ENCODE results near the gene HCN4. TPM values are rescaled to one million over a fixed set of nuclear protein-coding genes. Genes with fewer than 3 reads are reported as not detected.
"Not testable (repeated sequence)": the region's sequence is repeated elsewhere in the genome, so short reads cannot be mapped to it uniquely, and the experiment has no call there.

HCN4 gene
- not detected for total RNA-seq
- polyA plus RNA-seq, result not detected

GRCh38 chr15:73368301-73369136 is at the start of gene HCN4:
Gene HCN4 (minus strand): TSS chr15:73368958. CDS start chr15:73368270, 688 bp downstream.
- peaks cover 14% of the 10 kb centered on the region for H3K27me3 ChIP-seq (ENCODE audit: insufficient read depth, low read length)
- CTCF ChIA-PET (ENCODE audit: partially characterized antibody), result no interaction called here
- H3K4me1 Mint-ChIP-seq, result peaks cover 0 to 5% (median 0%) of the 10 kb centered on the region in 4 donors

DNA sequence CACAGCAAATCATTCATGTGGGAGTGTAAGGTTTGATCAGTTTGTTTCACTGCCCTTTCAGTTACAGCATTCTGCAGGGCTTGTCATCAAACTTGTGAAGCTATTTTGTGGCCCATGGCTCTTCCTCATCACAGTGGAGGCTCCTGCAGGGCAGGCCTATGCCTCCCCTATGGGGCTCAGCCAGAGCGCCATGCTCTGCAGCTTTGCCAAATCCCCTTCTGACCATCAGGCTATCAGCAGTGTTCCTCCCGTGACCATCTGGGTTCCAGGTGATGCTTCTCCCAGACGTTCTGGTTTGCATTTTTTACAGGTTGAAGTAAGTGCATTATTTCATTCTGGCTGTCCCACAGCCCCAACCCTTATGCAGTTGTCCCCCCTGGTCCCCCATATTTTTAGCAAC is 46.1 kb upstream of the HCN4 start:
- Mint-ChIP-seq H3K27me3 (peaks cover 0 to 6% of the 10 kb centered on the region in 2 donors), H3K4me1 (no peaks in the 10 kb centered on the region), H3K9me3 (peaks cover 0 to 2% (median 0%) of the 10 kb centered on the region in 8 donors), H3K27ac (no peak overlapping the region), H3K4me3 (no peak overlapping the region), H3K36me3 (no peaks in the 10 kb centered on the region)
- ChIA-PET CTCF (ENCODE audit: partially characterized antibody) (no interaction called here), POLR2A (ENCODE audit: partially characterized antibody) (no interaction called here)
- H3K9me3 ChIP-seq (ENCODE audit: control insufficient read depth in 1 of 2, low read length in 2 of 2), result no peaks in the 10 kb centered on the region
- intact Hi-C loops (cut with micrococcal nuclease), result no loop called here
- H3K27me3 ChIP-seq (ENCODE audit: insufficient read depth, low read length), result no peaks in the 10 kb centered on the region
- no peak overlapping the region for H3K27ac ChIP-seq (ENCODE audit: low read depth, low read length)
- H3K4me1 ChIP-seq (ENCODE audit: insufficient read depth, low read length), result no peaks in the 10 kb centered on the region
- H3K4me3 ChIP-seq (ENCODE audit: low read length in 2 of 2), result no peak overlapping the region
- H3K36me3 ChIP-seq (ENCODE audit: insufficient read depth, low read length), result no peaks in the 10 kb centered on the region
- DNase-seq, result no peak

More at GRCh38 chr15:73368301-73369136, at the start of gene HCN4:
- Histone ChIP-seq H3K27ac (ENCODE audit: low read depth, low read length) (no peak within 1 kb of the TSS), H3K4me3 (ENCODE audit: low read length in 2 of 2) (no peak within 1 kb of the TSS), H3K9me3 (ENCODE audit: control insufficient read depth in 1 of 2, low read length in 2 of 2) (no peaks in the 10 kb centered on the region), H3K36me3 (ENCODE audit: insufficient read depth, low read length) (no peaks in the 10 kb centered on the region), H3K4me1 (ENCODE audit: insufficient read depth, low read length) (no peaks in the 10 kb centered on the region)
- H3K27ac Mint-ChIP-seq, result no peak within 1 kb of the TSS
- no peaks in the 10 kb centered on the region for H3K36me3 Mint-ChIP-seq
- POLR2A ChIA-PET (ENCODE audit: partially characterized antibody), result no interaction called here
- H3K27me3 Mint-ChIP-seq, result peaks cover 37 to 39% of the 10 kb centered on the region in 2 donors
- no peak within 1 kb of the TSS for H3K4me3 Mint-ChIP-seq
- intact Hi-C loops (cut with micrococcal nuclease), result no loop called here
- H3K9me3 Mint-ChIP-seq, result no peaks in the 10 kb centered on the region
- DNase-seq, result no peak

GRCh38 chr15:73403171-73403570 is 34.4 kb upstream of the HCN4 start:
- Histone ChIP-seq H3K4me3 (ENCODE audit: low read length in 2 of 2) (no peak overlapping the region), H3K27ac (ENCODE audit: low read depth, low read length) (no peak overlapping the region), H3K9me3 (ENCODE audit: control insufficient read depth in 1 of 2, low read length in 2 of 2) (no peaks in the 10 kb centered on the region), H3K27me3 (ENCODE audit: insufficient read depth, low read length) (no peaks in the 10 kb centered on the region), H3K4me1 (ENCODE audit: insufficient read depth, low read length) (no peaks in the 10 kb centered on the region), H3K36me3 (ENCODE audit: insufficient read depth, low read length) (no peaks in the 10 kb centered on the region)
- H3K4me1 Mint-ChIP-seq, result no peaks in the 10 kb centered on the region
- H3K9me3 Mint-ChIP-seq, result peaks cover 0 to 4% (median 0%) of the 10 kb centered on the region in 8 donors
- H3K36me3 Mint-ChIP-seq, result no peaks in the 10 kb centered on the region
- ChIA-PET POLR2A (ENCODE audit: partially characterized antibody) (no interaction called here), CTCF (ENCODE audit: partially characterized antibody) (no interaction called here)
- H3K27me3 Mint-ChIP-seq, result peaks cover 2 to 4% of the 10 kb centered on the region in 2 donors
- no peak overlapping the region for H3K27ac Mint-ChIP-seq
- H3K4me3 Mint-ChIP-seq, result no peak overlapping the region
- DNase-seq, result no peak
- intact Hi-C loops (cut with micrococcal nuclease), result no loop called here

DNA sequence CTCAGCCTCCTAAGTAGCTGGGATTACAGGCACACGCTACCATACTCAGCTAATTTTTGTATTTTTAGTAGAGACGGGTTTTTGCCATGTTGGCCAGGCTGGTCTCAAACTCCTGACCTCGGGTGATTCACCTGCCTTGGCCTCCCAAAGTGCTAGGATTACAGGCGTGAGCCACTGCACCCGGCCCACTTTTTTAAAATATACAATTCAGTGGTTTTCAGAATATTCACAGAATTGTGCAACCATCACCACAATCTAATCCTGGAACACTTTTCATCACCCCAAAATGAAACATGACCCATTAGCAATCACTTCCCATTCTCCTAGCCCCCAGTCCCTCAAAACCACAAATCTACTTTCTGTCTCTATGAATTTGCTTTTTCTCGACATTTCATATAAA is 31.5 kb upstream of the HCN4 start:
- CTCF ChIA-PET (ENCODE audit: partially characterized antibody), result interaction anchor here (0.6 kb wide), 1 partner anchor 1965 kb away, joined by 3 read pairs; no protein-coding TSS in a partner anchor
- H3K9me3 ChIP-seq (ENCODE audit: control insufficient read depth in 1 of 2, low read length in 2 of 2); POLR2A ChIA-PET (ENCODE audit: partially characterized antibody); H3K27ac ChIP-seq (ENCODE audit: low read depth, low read length); intact Hi-C loops (cut with micrococcal nuclease); H3K36me3 Mint-ChIP-seq; H3K36me3 ChIP-seq (ENCODE audit: insufficient read depth, low read length); H3K4me1 ChIP-seq (ENCODE audit: insufficient read depth, low read length); H3K4me1 Mint-ChIP-seq; H3K9me3 Mint-ChIP-seq; H3K27me3 ChIP-seq (ENCODE audit: insufficient read depth, low read length); H3K4me3 Mint-ChIP-seq; H3K4me3 ChIP-seq (ENCODE audit: low read length in 2 of 2); H3K27ac Mint-ChIP-seq; DNase-seq: not testable (repeated sequence)
- H3K27me3 Mint-ChIP-seq, result peaks cover 5 to 10% of the 10 kb centered on the region in 2 donors

GRCh38 chr15:73398861-73399260 is 30.1 kb upstream of the HCN4 start:
- Histone ChIP-seq H3K27me3 (ENCODE audit: insufficient read depth, low read length) (no peaks in the 10 kb centered on the region), H3K9me3 (ENCODE audit: control insufficient read depth in 1 of 2, low read length in 2 of 2) (no peaks in the 10 kb centered on the region), H3K4me3 (ENCODE audit: low read length in 2 of 2) (no peak overlapping the region), H3K4me1 (ENCODE audit: insufficient read depth, low read length) (no peaks in the 10 kb centered on the region), H3K27ac (ENCODE audit: low read depth, low read length) (no peak overlapping the region), H3K36me3 (ENCODE audit: insufficient read depth, low read length) (no peaks in the 10 kb centered on the region)
- no peaks in the 10 kb centered on the region for H3K36me3 Mint-ChIP-seq
- H3K27ac Mint-ChIP-seq, result no peak overlapping the region
- intact Hi-C loops (cut with micrococcal nuclease), result no loop called here
- H3K4me1 Mint-ChIP-seq, result no peaks in the 10 kb centered on the region
- H3K4me3 Mint-ChIP-seq, result no peak overlapping the region
- ChIA-PET POLR2A (ENCODE audit: partially characterized antibody) (no interaction called here), CTCF (ENCODE audit: partially characterized antibody) (interaction anchor here (0.9 kb wide), 1 partner anchor 13 kb away, joined by 3 read pairs; no protein-coding TSS in a partner anchor)
- no peaks in the 10 kb centered on the region for H3K9me3 Mint-ChIP-seq
- peaks cover 7 to 13% of the 10 kb centered on the region in 2 donors for H3K27me3 Mint-ChIP-seq
- no peak for DNase-seq

- Histone ChIP-seq H3K36me3 (ENCODE audit: insufficient read depth, low read length) (no peaks in the 10 kb centered on the region), H3K4me3 (ENCODE audit: low read length in 2 of 2) (no peak overlapping the region), H3K27ac (ENCODE audit: low read depth, low read length) (no peak overlapping the region), H3K9me3 (ENCODE audit: control insufficient read depth in 1 of 2, low read length in 2 of 2) (no peaks in the 10 kb centered on the region), H3K4me1 (ENCODE audit: insufficient read depth, low read length) (no peaks in the 10 kb centered on the region), H3K27me3 (ENCODE audit: insufficient read depth, low read length) (no peaks in the 10 kb centered on the region)
- H3K9me3 Mint-ChIP-seq, result no peaks in the 10 kb centered on the region
- H3K27ac Mint-ChIP-seq, result no peak overlapping the region
- no peaks in the 10 kb centered on the region for H3K4me1 Mint-ChIP-seq
- H3K36me3 Mint-ChIP-seq, result no peaks in the 10 kb centered on the region
- no peak overlapping the region for H3K4me3 Mint-ChIP-seq
- CTCF ChIA-PET (ENCODE audit: partially characterized antibody), result no interaction called here
- intact Hi-C loops (cut with micrococcal nuclease), result no loop called here
- POLR2A ChIA-PET (ENCODE audit: partially characterized antibody), result no interaction called here
- H3K27me3 Mint-ChIP-seq, result peaks cover 11 to 13% of the 10 kb centered on the region in 2 donors
- no peak for DNase-seq
Measured at GRCh38 chr15:73397461-73397860, 28.7 kb upstream of the HCN4 start.

- no peaks in the 10 kb centered on the region for H3K9me3 ChIP-seq (ENCODE audit: control insufficient read depth in 1 of 2, low read length in 2 of 2)
- H3K4me3 Mint-ChIP-seq, result no peak overlapping the region
- intact Hi-C loops (cut with micrococcal nuclease), result no loop called here
- POLR2A ChIA-PET (ENCODE audit: partially characterized antibody), result no interaction called here
- H3K27ac ChIP-seq (ENCODE audit: low read depth, low read length), result no peak overlapping the region
- H3K4me1 Mint-ChIP-seq, result no peaks in the 10 kb centered on the region
- no peaks in the 10 kb centered on the region for H3K4me1 ChIP-seq (ENCODE audit: insufficient read depth, low read length)
- H3K9me3 Mint-ChIP-seq, result no peaks in the 10 kb centered on the region
- H3K27ac Mint-ChIP-seq, result no peak overlapping the region
- no peak overlapping the region for H3K4me3 ChIP-seq (ENCODE audit: low read length in 2 of 2)
- no peaks in the 10 kb centered on the region for H3K36me3 ChIP-seq (ENCODE audit: insufficient read depth, low read length)
- no peaks in the 10 kb centered on the region for H3K27me3 ChIP-seq (ENCODE audit: insufficient read depth, low read length)
- CTCF ChIA-PET (ENCODE audit: partially characterized antibody), result no interaction called here
- no peaks in the 10 kb centered on the region for H3K36me3 Mint-ChIP-seq
- peaks cover 11 to 15% of the 10 kb centered on the region in 2 donors for H3K27me3 Mint-ChIP-seq
- DNase-seq, result no peak
Measured at GRCh38 chr15:73395671-73396070, 26.9 kb upstream of the HCN4 start.
